Astrocyte (in vitro differentiated cells and primary cell): ENCODE data around the gene NRF1. TPM values are rescaled to one million over a fixed set of nuclear protein-coding genes. Genes with fewer than 3 reads are reported as not detected.

Experiments used
- DNase-seq: peaks from one replicate; pipeline ENCODE4 v3.0.0-alpha.2; 2010; ENCODE audit warnings: low read depth
- FAIRE-seq: peaks from 2 replicates; lab custom pipeline; 2011; peaks lifted over from hg19 to GRCh38; lab: Jason Lieb, UNC
- H2AFZ ChIP-seq: 2 replicates; pipeline ENCODE4 v1.6.0; 2012; ENCODE audit warnings: low read depth, low read length, inconsistent platforms
- H3K27ac ChIP-seq: 2 replicates; pipeline ENCODE4 v1.5.1; 2011; ENCODE audit warnings: low read depth, low read length, inconsistent platforms
- H3K27me3 ChIP-seq: 2 replicates; pipeline ENCODE4 v1.6.0; 2011; ENCODE audit warnings: low read length, inconsistent platforms; ENCODE audit not compliant: insufficient read depth
- H3K36me3 ChIP-seq: 2 replicates; pipeline ENCODE4 v1.5.1; 2011; ENCODE audit warnings: low read length, inconsistent platforms; ENCODE audit not compliant: insufficient read depth
- H3K4me1 ChIP-seq: 2 replicates; pipeline ENCODE4 v1.5.1; 2011; ENCODE audit warnings: low read length, inconsistent platforms; ENCODE audit not compliant: insufficient read depth
- H3K4me2 ChIP-seq: 2 replicates; pipeline ENCODE4 v1.6.0; 2012; ENCODE audit warnings: low read length, inconsistent platforms
- H3K4me3 ChIP-seq: 2 replicates; pipeline ENCODE4 v1.5.1; 2011; ENCODE audit warnings: low read depth, mild to moderate bottlenecking, low read length, inconsistent platforms; ENCODE audit not compliant: insufficient read depth
- H3K79me2 ChIP-seq: 2 replicates; pipeline ENCODE4 v1.6.0; 2012; ENCODE audit warnings: mild to moderate bottlenecking, low read length, inconsistent platforms; ENCODE audit not compliant: insufficient read depth
- H3K9ac ChIP-seq: 2 replicates; pipeline ENCODE4 v1.6.0; 2012; ENCODE audit warnings: mild to moderate bottlenecking, low read length, inconsistent platforms
- H3K9me3 ChIP-seq: 2 replicates; pipeline ENCODE4 v1.5.1; 2012; ENCODE audit warnings: low read depth, mild to moderate bottlenecking, low read length, inconsistent platforms; ENCODE audit not compliant: insufficient read depth
- H4K20me1 ChIP-seq: 2 replicates; pipeline ENCODE4 v1.6.0; 2012; ENCODE audit warnings: low read length, inconsistent platforms; ENCODE audit not compliant: insufficient read depth
- H3K27ac Mint-ChIP-seq: one replicate; pipeline ENCODE4 v1.8.0; 2021; ENCODE audit warnings: mild to moderate bottlenecking, mixed read lengths; ENCODE audit not compliant: unreplicated experiment
- H3K27me3 Mint-ChIP-seq: one replicate; pipeline ENCODE4 v1.8.0; 2021; ENCODE audit warnings: low read depth, mixed read lengths; ENCODE audit not compliant: unreplicated experiment
- H3K36me3 Mint-ChIP-seq: one replicate; pipeline ENCODE4 v1.8.0; 2021; ENCODE audit warnings: low read depth, mixed read lengths; ENCODE audit not compliant: unreplicated experiment
- H3K4me1 Mint-ChIP-seq: one replicate; pipeline ENCODE4 v1.8.0; 2021; ENCODE audit warnings: low read depth, mixed read lengths; ENCODE audit not compliant: unreplicated experiment
- H3K4me3 Mint-ChIP-seq: one replicate; pipeline ENCODE4 v1.8.0; 2021; ENCODE audit warnings: mild to moderate bottlenecking, moderate library complexity, mixed read lengths; ENCODE audit not compliant: unreplicated experiment
- H3K9me3 Mint-ChIP-seq: one replicate; pipeline ENCODE4 v1.8.0; 2021; ENCODE audit warnings: mild to moderate bottlenecking, mixed read lengths; ENCODE audit not compliant: unreplicated experiment
- EZH2 ChIP-seq: IDR thresholded peaks from 2 replicates; pipeline ENCODE4 v1.6.1; 2012; ENCODE audit warnings: mild to moderate bottlenecking, low read length, inconsistent platforms; ENCODE audit not compliant: insufficient read depth
- total RNA-seq: library from RNA; stranded (reverse); gene quantifications from 2 replicates; pipeline ENCODE4 v1.2.1, GENCODE V29; 2021
- TF ChIP-seq, protein P1 (sequence below): IDR thresholded peaks from 2 replicates; pipeline ENCODE4 v1.5.1; 2011; ENCODE audit warnings: low read depth, mild to moderate bottlenecking, inconsistent platforms, low read length, moderate library complexity; ENCODE audit not compliant: insufficient read depth

NRF1 gene
- total RNA-seq, 1 donor from 2014 or later = 12.7 TPM

GRCh38 chr7:129607471-129608120 lies 3.9 kb upstream of the NRF1 start:
- FAIRE-seq = no peak
- Histone ChIP-seq H3K36me3 (no peaks in the 10 kb centered on the region), H3K79me2 (peaks cover 26% of the 10 kb centered on the region), H3K9me3 (no peaks in the 10 kb centered on the region), H3K27me3 (no peaks in the 10 kb centered on the region), H4K20me1 (peaks cover 18% of the 10 kb centered on the region), H3K9ac (no peak overlapping the region), H3K4me3 (no peak overlapping the region), H3K4me2 (no peak overlapping the region), H3K27ac (no peak overlapping the region), H3K4me1 (peaks cover 9% of the 10 kb centered on the region), H2AFZ (no peak overlapping the region)
- TF ChIP-seq, protein P1, sequence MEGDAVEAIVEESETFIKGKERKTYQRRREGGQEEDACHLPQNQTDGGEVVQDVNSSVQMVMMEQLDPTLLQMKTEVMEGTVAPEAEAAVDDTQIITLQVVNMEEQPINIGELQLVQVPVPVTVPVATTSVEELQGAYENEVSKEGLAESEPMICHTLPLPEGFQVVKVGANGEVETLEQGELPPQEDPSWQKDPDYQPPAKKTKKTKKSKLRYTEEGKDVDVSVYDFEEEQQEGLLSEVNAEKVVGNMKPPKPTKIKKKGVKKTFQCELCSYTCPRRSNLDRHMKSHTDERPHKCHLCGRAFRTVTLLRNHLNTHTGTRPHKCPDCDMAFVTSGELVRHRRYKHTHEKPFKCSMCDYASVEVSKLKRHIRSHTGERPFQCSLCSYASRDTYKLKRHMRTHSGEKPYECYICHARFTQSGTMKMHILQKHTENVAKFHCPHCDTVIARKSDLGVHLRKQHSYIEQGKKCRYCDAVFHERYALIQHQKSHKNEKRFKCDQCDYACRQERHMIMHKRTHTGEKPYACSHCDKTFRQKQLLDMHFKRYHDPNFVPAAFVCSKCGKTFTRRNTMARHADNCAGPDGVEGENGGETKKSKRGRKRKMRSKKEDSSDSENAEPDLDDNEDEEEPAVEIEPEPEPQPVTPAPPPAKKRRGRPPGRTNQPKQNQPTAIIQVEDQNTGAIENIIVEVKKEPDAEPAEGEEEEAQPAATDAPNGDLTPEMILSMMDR = peak; percentile 39
- TF ChIP-seq EZH2 = no peak
- Mint-ChIP-seq H3K27me3 (no peaks in the 10 kb centered on the region), H3K27ac (peak overlapping the region; percentile 30), H3K4me1 (peaks cover 14% of the 10 kb centered on the region), H3K9me3 (peaks cover 3% of the 10 kb centered on the region), H3K4me3 (no peak overlapping the region), H3K36me3 (peaks cover 10% of the 10 kb centered on the region)
- no peak for DNase-seq

- Mint-ChIP-seq H3K36me3 (peaks cover 10% of the 10 kb centered on the region), H3K4me3 (peak overlapping the region; percentile 91), H3K9me3 (no peaks in the 10 kb centered on the region), H3K27me3 (no peaks in the 10 kb centered on the region), H3K27ac (peak overlapping the region; percentile 94), H3K4me1 (peaks cover 21% of the 10 kb centered on the region)
- H3K4me1 ChIP-seq = peaks cover 13% of the 10 kb centered on the region
- no peak overlapping the region for H3K27ac ChIP-seq
- TF ChIP-seq, protein P1 = no peak
- no peak for TF ChIP-seq EZH2
- H3K9me3 ChIP-seq = no peaks in the 10 kb centered on the region
- peak overlapping the region; percentile 93 for H3K4me2 ChIP-seq
- no peak overlapping the region for H3K9ac ChIP-seq
- no peak overlapping the region for H2AFZ ChIP-seq
- no peak for DNase-seq
- no peak overlapping the region for H3K4me3 ChIP-seq
- no peaks in the 10 kb centered on the region for H3K36me3 ChIP-seq
- no peak for FAIRE-seq
- H4K20me1 ChIP-seq = peaks cover 29% of the 10 kb centered on the region
- H3K79me2 ChIP-seq = peaks cover 47% of the 10 kb centered on the region
- no peaks in the 10 kb centered on the region for H3K27me3 ChIP-seq
Observed at GRCh38 chr7:129609666-129610065, 1.9 kb upstream of the NRF1 start.

DNA sequence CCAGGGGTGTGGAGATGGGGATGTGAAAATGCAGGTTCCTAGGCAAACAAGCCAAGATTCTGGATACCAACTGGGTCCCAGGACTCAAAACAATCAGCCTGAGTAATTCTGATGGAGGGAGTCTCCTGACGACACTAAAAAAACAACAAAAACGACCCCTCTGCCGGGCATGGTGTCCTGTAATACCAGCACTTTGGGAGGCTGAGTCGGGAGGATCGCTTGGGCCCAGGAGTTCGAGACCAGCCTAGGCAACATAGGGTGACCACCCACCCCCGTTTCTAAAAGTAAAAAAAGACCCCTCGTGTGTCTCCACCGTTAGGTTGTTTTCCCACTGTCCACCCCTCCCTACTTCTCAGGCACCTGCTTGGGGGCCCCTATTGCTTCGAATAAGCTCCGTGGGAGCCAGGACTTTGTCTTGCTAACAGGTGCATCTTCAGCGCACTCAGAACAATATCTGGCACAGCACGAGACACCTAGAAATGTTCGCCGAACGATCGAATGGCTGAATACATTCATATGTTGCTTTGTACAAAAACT lies 743 bp upstream of the NRF1 start:
- Histone ChIP-seq H2AFZ (peak overlapping the region; percentile 91), H3K36me3 (no peaks in the 10 kb centered on the region), H4K20me1 (peaks cover 34% of the 10 kb centered on the region), H3K27me3 (no peaks in the 10 kb centered on the region), H3K4me1 (peaks cover 13% of the 10 kb centered on the region), H3K4me3 (peak overlapping the region; percentile 82), H3K9me3 (no peaks in the 10 kb centered on the region), H3K79me2 (peaks cover 58% of the 10 kb centered on the region), H3K4me2 (peak overlapping the region; percentile 93), H3K27ac (peak overlapping the region; percentile 95), H3K9ac (peak overlapping the region; percentile 93)
- peak overlapping the region; percentile 91 for H3K4me3 Mint-ChIP-seq
- no peaks in the 10 kb centered on the region for H3K9me3 Mint-ChIP-seq
- H3K27ac Mint-ChIP-seq = peak overlapping the region; percentile 94
- H3K27me3 Mint-ChIP-seq = no peaks in the 10 kb centered on the region
- H3K36me3 Mint-ChIP-seq = peaks cover 10% of the 10 kb centered on the region
- FAIRE-seq (no peak), DNase-seq (no peak)
- H3K4me1 Mint-ChIP-seq = peaks cover 27% of the 10 kb centered on the region
- TF ChIP-seq, protein P1 = no peak
- TF ChIP-seq EZH2 = no peak
